ENCODE results near the gene ME2. TPM values are rescaled to one million over a fixed set of nuclear protein-coding genes. Genes with fewer than 3 reads are reported as not detected.

The ME2 gene
- total and polyA plus RNA-seq, 8 donors: 16.6 to 100 (median 58.5) TPM

DNA sequence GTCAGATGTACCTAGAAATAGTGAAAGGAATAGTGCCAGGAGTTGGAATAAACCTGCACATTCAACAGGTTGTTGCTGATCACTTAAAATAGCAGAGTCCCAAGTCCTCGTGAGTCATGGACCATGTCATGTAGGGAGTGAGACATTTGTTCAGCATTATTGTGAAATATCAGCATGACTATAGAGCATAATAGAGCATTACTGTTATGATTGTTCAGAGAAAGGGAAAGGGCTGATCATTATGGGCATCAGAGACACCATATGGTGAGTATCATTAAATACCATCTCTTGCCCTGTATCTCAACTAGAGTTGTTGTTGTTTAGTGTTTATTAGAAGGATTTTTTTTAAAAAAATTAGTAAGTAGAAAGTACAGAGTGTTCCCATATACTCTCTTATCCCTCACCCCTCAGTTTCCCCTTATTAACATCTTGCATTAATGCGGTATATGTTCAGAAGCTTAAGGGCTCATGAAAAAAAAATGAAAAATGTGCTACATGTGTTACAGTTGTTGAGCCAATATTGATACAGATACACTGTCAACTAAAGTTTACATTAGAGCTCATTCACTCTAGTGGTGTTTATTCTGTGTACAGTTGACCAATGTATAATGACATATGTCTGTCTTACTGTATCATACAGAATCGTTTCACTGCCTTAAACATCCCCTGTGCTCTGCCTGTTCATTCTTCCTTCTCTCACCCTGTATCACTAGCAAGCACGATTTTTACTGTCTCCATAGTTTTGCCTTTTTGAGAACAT, 94.6 kb downstream of the ME2 start:
- DNase-seq: peak in 1 of 2 donors; percentile 64
- Histone ChIP-seq H3K4me1 (peaks cover 13 to 34% (median 26%) of the 10 kb centered on the region in 4 donors), H3K4me3 (no peak overlapping the region), H3K27me3 (no peaks in the 10 kb centered on the region), H3K36me3 (peaks cover 14 to 44% (median 43%) of the 10 kb centered on the region in 4 donors), H3K27ac (no peak overlapping the region), H3K9me3 (peaks cover 0 to 15% (median 5%) of the 10 kb centered on the region in 4 donors)
- WGBS, 5 donors: 65 to 73% (median 70%) methylated on average over 4 of the region's 4 CpGs
- TF ChIP-seq CTCF (IDR thresholded peaks at IDR 0.05) (no peak), POLR2A (IDR thresholded peaks at IDR 0.05) (no peak), POLR2AphosphoS5 (IDR thresholded peaks at IDR 0.05) (peak in 1 of 3 donors; percentile 60), EP300 (IDR thresholded peaks at IDR 0.05) (no peak)
- intact Hi-C loops (cut with DNase I; ENCODE audit: low total_unique reads): no loop called here

DNA sequence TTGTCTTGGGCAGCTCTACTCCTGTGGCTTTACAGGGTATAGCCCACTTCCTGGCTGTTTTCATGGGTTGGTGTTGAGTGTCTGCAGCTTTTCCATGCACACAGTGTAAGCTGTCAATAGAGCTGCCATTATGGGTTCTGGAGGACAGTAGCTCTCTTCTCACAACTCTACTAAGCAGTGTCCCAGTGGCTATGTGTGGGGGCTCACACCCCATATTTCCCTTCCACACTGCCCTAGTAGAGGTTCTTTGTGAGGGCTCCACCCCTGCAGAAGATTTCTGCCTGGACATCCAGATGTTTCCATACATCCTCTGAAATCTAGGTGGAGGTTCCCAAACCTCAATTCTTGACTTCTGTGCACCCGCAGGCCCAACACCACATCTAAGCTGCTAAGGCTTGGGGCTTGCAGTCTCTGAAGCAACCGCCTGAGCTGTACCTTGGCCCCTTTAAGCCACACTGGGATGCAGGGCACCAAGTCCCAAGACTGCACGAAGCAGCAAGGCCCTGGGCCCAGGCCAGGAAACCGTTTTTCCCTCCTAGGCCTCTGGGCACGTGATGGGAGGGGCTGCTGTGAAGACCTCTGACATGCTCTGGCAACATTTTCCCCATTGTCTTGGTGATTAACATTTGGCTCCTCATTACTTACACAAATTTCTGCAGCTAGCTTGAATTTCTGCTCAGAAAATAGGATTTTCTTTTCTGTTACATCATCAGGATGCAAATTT, 98.3 kb downstream of the ME2 start:
- 85 to 98% (median 92%) methylated on average over 5 of the region's 5 CpGs for WGBS, 5 donors
- DNase-seq: no peak
- H3K27me3 ChIP-seq: no peaks in the 10 kb centered on the region
- no peak overlapping the region for H3K4me3 ChIP-seq
- TF ChIP-seq EP300 (IDR thresholded peaks at IDR 0.05) (no peak), POLR2AphosphoS5 (IDR thresholded peaks at IDR 0.05) (no peak), POLR2A (IDR thresholded peaks at IDR 0.05) (no peak), CTCF (IDR thresholded peaks at IDR 0.05) (no peak)
- no peak overlapping the region for H3K27ac ChIP-seq
- intact Hi-C loops (cut with DNase I; ENCODE audit: low total_unique reads): no loop called here
- H3K36me3 ChIP-seq: peaks cover 23 to 69% (median 58%) of the 10 kb centered on the region in 4 donors
- peaks cover 0 to 14% (median 7%) of the 10 kb centered on the region in 4 donors for H3K4me1 ChIP-seq
- H3K9me3 ChIP-seq: peaks cover 0 to 15% (median 5%) of the 10 kb centered on the region in 4 donors

DNA sequence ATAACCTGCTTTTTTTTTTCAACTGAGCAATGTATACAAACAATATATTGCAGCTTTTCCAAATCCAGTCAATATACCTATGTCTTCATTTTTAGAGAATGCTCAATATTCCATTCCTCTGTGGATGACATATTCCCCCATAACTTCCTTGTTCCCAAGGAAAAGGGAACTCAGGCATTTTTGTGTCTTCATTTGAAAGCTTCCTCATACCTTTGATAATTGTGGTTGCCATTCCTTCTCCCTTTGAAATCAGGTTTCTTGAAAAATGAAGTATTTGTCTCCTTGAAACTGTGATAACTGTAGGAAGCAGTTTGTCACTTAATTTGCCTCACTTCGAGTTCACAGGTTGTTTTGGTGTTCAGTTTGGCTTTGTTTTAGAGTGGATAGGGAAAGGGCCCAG, 102.5 kb downstream of the ME2 start:
- Histone ChIP-seq H3K9me3 (peaks cover 0 to 15% (median 5%) of the 10 kb centered on the region in 4 donors), H3K27ac (no peak overlapping the region), H3K4me1 (peaks cover 0 to 16% (median 3%) of the 10 kb centered on the region in 4 donors), H3K4me3 (no peak overlapping the region), H3K27me3 (no peaks in the 10 kb centered on the region), H3K36me3 (peaks cover 29 to 63% (median 54%) of the 10 kb centered on the region in 4 donors)
- no peak for TF ChIP-seq POLR2A (IDR thresholded peaks at IDR 0.05)
- TF ChIP-seq CTCF (IDR thresholded peaks at IDR 0.05): no peak
- TF ChIP-seq EP300 (IDR thresholded peaks at IDR 0.05): no peak
- TF ChIP-seq POLR2AphosphoS5 (IDR thresholded peaks at IDR 0.05): no peak
- no peak for DNase-seq
- 62 to 81% (median 68%) methylated on average over 1 of the region's 1 CpG for WGBS, 5 donors
- intact Hi-C loops (cut with DNase I; ENCODE audit: low total_unique reads): no loop called here

GRCh38 chr18:50982086-50982801, 103.3 kb downstream of the ME2 start:
- no peak for DNase-seq
- Histone ChIP-seq H3K27me3 (no peaks in the 10 kb centered on the region), H3K4me3 (no peak overlapping the region), H3K36me3 (peaks cover 22 to 61% (median 54%) of the 10 kb centered on the region in 4 donors), H3K4me1 (peaks cover 0 to 24% (median 4%) of the 10 kb centered on the region in 4 donors), H3K9me3 (peaks cover 0 to 7% (median 2%) of the 10 kb centered on the region in 4 donors), H3K27ac (no peak overlapping the region)
- TF ChIP-seq POLR2AphosphoS5 (IDR thresholded peaks at IDR 0.05) (no peak), POLR2A (IDR thresholded peaks at IDR 0.05) (no peak), EP300 (IDR thresholded peaks at IDR 0.05) (no peak), CTCF (IDR thresholded peaks at IDR 0.05) (no peak)
- intact Hi-C loops (cut with DNase I; ENCODE audit: low total_unique reads): no loop called here
- 85 to 89% (median 87%) methylated on average over 8 of the region's 8 CpGs for WGBS, 5 donors

All from stomach (tissue), 9 donors.